Natural killer cell (primary cell): ENCODE measurements around the gene KRT2. TPM values are rescaled to one million over a fixed set of nuclear protein-coding genes. Genes with fewer than 3 reads are reported as not detected.

Source experiments
- ATAC-seq, 3 donors: fragments of 150-1000 bp in 2 of 3; fragments of 200-7000 bp in 1 of 3; cut with Tn5 transposase; 1 replicate in 1 of 3; 2 replicates in 2 of 3; pipeline ENCODE4 v1.10.0; 2021; ENCODE audit warnings: mild to moderate bottlenecking in 2 of 3, moderate library complexity in 2 of 3
- DNase-seq, 2 donors: peaks; one replicate each; pipeline versions ENCODE4 v3.0.0 to v3.0.0-alpha.2; 2013 to 2021; ENCODE audit warnings: mixed read lengths in 1 of 2
- H3K27ac ChIP-seq: one replicate; pipeline ENCODE4 v1.5.1; 2013; ENCODE audit warnings: mild to moderate bottlenecking, low read length
- H3K27me3 ChIP-seq: one replicate; pipeline ENCODE4 v1.6.1; 2013; ENCODE audit warnings: low read length; ENCODE audit not compliant: control insufficient read depth, insufficient read depth
- H3K36me3 ChIP-seq: one replicate; pipeline ENCODE4 v1.6.1; 2013; ENCODE audit warnings: low read length; ENCODE audit not compliant: control insufficient read depth, insufficient read depth
- H3K4me1 ChIP-seq: one replicate; pipeline ENCODE4 v1.6.1; 2013; ENCODE audit warnings: low read length; ENCODE audit not compliant: control insufficient read depth, insufficient read depth
- H3K4me3 ChIP-seq: one replicate; pipeline ENCODE4 v1.5.1; 2013; ENCODE audit warnings: low read length
- H3K9me3 ChIP-seq: one replicate; pipeline ENCODE4 v1.6.1; 2013; ENCODE audit warnings: low read length; ENCODE audit not compliant: control insufficient read depth, insufficient read depth
- H3K27ac Mint-ChIP-seq, 2 donors: one replicate each; pipeline ENCODE4 v1.8.0; 2022; ENCODE audit warnings: mild to moderate bottlenecking in 2 of 2, mixed read lengths in 2 of 2, moderate library complexity in 1 of 2
- H3K27me3 Mint-ChIP-seq, 2 donors: one replicate each; pipeline ENCODE4 v1.8.0; 2022; ENCODE audit warnings: low read depth in 2 of 2, mixed read lengths in 2 of 2
- H3K36me3 Mint-ChIP-seq: one replicate; pipeline ENCODE4 v1.8.0; 2022; ENCODE audit warnings: mixed read lengths
- H3K4me1 Mint-ChIP-seq, 2 donors: one replicate each; pipeline ENCODE4 v1.8.0; 2022; ENCODE audit warnings: mixed read lengths in 2 of 2
- H3K4me3 Mint-ChIP-seq: one replicate; pipeline ENCODE4 v1.8.0; 2022; ENCODE audit warnings: mild to moderate bottlenecking, moderate library complexity, mixed read lengths
- H3K9me3 Mint-ChIP-seq, 2 donors: one replicate each; pipeline ENCODE4 v1.8.0; 2022; ENCODE audit warnings: mixed read lengths in 2 of 2
- WGBS: methylation state at CpG from one replicate; pipeline ENCODE4 v1.1.7; 2013; ENCODE audit warnings: missing lambda C conversion rate; ENCODE audit not compliant: insufficient coverage; 5-methylcytosine and 5-hydroxymethylcytosine counted together
- intact Hi-C: fragments of 100-400 bp; cut with micrococcal nuclease; formaldehyde crosslinking; loops from one replicate; pipeline ENCODE4 v1.14.2; 2022
- total RNA-seq, 4 donors: library from RNA; stranded (reverse); fragments of 120-200 nt in 1 of 4; gene quantifications; one replicate each; pipeline versions ENCODE4 v1.2.3 to v1.2.4, GENCODE V29; 2013 to 2022
- TF ChIP-seq, protein P1 (sequence below): fragments of 200-600 bp; IDR thresholded peaks from one replicate; pipeline ENCODE4 v1.8.0; 2022; ENCODE audit warnings: antibody characterized with exemption

KRT2 gene
- total RNA-seq, 3 donors from 2014 or later (not counting 1 experiment from before 2014, with no cell fraction given): 0.63 to 1.4 (median 0.66) TPM

- Mint-ChIP-seq H3K9me3 (no peaks in the 10 kb centered on the region), H3K4me3 (no peak overlapping the region), H3K27ac (peak overlapping the region; percentile 33 to 45), H3K36me3 (no peaks in the 10 kb centered on the region), H3K27me3 (peaks cover 0 to 12% of the 10 kb centered on the region in 2 donors), H3K4me1 (peaks cover 47 to 55% of the 10 kb centered on the region in 2 donors)
- H3K4me3 ChIP-seq: no peak overlapping the region
- H3K4me1 ChIP-seq: peaks cover 10% of the 10 kb centered on the region
- no peak overlapping the region for H3K27ac ChIP-seq
- no peaks in the 10 kb centered on the region for H3K9me3 ChIP-seq
- DNase-seq (no peak), ATAC-seq (no peak)
- intact Hi-C loops: no loop called here
- 87% methylated on average over 10 of the region's 10 CpGs for WGBS
- TF ChIP-seq, protein P1, sequence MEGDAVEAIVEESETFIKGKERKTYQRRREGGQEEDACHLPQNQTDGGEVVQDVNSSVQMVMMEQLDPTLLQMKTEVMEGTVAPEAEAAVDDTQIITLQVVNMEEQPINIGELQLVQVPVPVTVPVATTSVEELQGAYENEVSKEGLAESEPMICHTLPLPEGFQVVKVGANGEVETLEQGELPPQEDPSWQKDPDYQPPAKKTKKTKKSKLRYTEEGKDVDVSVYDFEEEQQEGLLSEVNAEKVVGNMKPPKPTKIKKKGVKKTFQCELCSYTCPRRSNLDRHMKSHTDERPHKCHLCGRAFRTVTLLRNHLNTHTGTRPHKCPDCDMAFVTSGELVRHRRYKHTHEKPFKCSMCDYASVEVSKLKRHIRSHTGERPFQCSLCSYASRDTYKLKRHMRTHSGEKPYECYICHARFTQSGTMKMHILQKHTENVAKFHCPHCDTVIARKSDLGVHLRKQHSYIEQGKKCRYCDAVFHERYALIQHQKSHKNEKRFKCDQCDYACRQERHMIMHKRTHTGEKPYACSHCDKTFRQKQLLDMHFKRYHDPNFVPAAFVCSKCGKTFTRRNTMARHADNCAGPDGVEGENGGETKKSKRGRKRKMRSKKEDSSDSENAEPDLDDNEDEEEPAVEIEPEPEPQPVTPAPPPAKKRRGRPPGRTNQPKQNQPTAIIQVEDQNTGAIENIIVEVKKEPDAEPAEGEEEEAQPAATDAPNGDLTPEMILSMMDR: no peak
- H3K27me3 ChIP-seq: no peaks in the 10 kb centered on the region
- no peaks in the 10 kb centered on the region for H3K36me3 ChIP-seq
Measured at GRCh38 chr12:52616680-52617402, 35.2 kb downstream of the KRT2 start.

- DNase-seq (no peak), ATAC-seq (no peak)
- H3K4me1 Mint-ChIP-seq: peaks cover 49 to 52% of the 10 kb centered on the region in 2 donors
- H3K36me3 ChIP-seq: no peaks in the 10 kb centered on the region
- no peak overlapping the region for H3K4me3 Mint-ChIP-seq
- H3K9me3 Mint-ChIP-seq: no peaks in the 10 kb centered on the region
- 91% methylated on average over 9 of the region's 9 CpGs for WGBS
- no peaks in the 10 kb centered on the region for H3K36me3 Mint-ChIP-seq
- peaks cover 12% of the 10 kb centered on the region for H3K4me1 ChIP-seq
- peaks cover 0 to 12% of the 10 kb centered on the region in 2 donors for H3K27me3 Mint-ChIP-seq
- no peak overlapping the region for H3K27ac ChIP-seq
- intact Hi-C loops: no loop called here
- no peak overlapping the region for H3K4me3 ChIP-seq
- no peaks in the 10 kb centered on the region for H3K27me3 ChIP-seq
- H3K9me3 ChIP-seq: no peaks in the 10 kb centered on the region
- peak overlapping the region; percentile 42 to 45 for H3K27ac Mint-ChIP-seq
- TF ChIP-seq, protein P1: no peak
Measured at GRCh38 chr12:52615912-52616311, 36.1 kb downstream of the KRT2 start.

DNA sequence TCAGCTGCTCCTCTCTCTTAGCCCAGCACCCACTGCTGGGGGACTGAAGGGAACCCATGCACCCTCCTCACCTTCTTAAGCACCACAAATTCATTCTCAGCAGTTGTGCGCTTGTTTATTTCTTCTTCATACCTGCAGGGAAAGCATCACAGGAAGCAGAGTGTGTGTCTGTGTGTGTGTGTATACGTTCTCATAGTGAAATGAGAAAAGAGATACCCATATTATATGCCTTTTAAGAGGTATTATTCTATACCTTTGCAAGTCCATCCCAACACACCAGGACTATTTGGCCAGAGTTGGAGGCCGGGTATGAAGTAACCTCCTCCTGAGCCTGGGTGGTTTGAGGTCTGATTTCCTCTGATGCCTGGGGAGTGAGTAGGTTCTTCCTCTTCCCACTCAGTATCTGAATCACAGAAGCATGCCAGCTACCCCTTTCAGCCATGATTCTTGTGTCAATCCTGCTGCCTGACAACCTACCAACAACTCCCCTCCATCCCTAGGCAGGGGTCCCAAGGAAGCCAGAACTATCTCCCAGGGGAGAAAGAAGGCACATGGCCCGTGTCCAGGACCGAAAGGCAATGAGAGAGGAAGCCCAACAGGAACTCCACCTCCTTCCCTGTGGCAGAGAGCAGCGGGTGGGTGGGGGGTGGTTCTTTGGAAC lies 36.7 kb downstream of the KRT2 start:
- no peak overlapping the region for H3K27ac ChIP-seq
- intact Hi-C loops: no loop called here

More for the DNA sequence above, 36.7 kb downstream of the KRT2 start:
- WGBS: 22% methylated on average over 3 of the region's 6 CpGs
- no peaks in the 10 kb centered on the region for H3K27me3 ChIP-seq
- Mint-ChIP-seq H3K27ac (peak overlapping the region; percentile 20 to 43), H3K4me3 (no peak overlapping the region), H3K36me3 (no peaks in the 10 kb centered on the region), H3K9me3 (no peaks in the 10 kb centered on the region), H3K27me3 (peaks cover 0 to 9% of the 10 kb centered on the region in 2 donors), H3K4me1 (peaks cover 49 to 52% of the 10 kb centered on the region in 2 donors)
- TF ChIP-seq, protein P1: no peak
- DNase-seq (peak in 1 of 2 donors; percentile 39), ATAC-seq (no peak)
- H3K4me3 ChIP-seq: no peak overlapping the region
- peaks cover 17% of the 10 kb centered on the region for H3K4me1 ChIP-seq
- H3K36me3 ChIP-seq: no peaks in the 10 kb centered on the region
- no peaks in the 10 kb centered on the region for H3K9me3 ChIP-seq
